A549 (cell line): ENCODE measurements around the gene MED26. TPM values are rescaled to one million over a fixed set of nuclear protein-coding genes. Genes with fewer than 3 reads are reported as not detected.

Source experiments
- ATAC-seq, 2 experiments: fragments of 200-7000 bp in 1 of 2; fragments of >200 bp in 1 of 2; cut with Nextera tagmentation in 1 of 2; cut with Tn5 transposase in 1 of 2; 3 replicates each; pipeline versions ENCODE4 v1.8.0 to v1.9.1; 2018 to 2020; ENCODE audit warnings: mild to moderate bottlenecking in 1 of 2, moderate library complexity in 1 of 2
- CTCF ChIA-PET: fragments of 300-600 bp; sonication (Branson Sonifier 250); formaldehyde crosslinking; extraction: SDS; loops from one replicate; lab custom pipeline; 2021; ENCODE audit warnings: antibody characterized with exemption, inconsistent platforms; lab: Yijun Ruan, JAX
- POLR2A ChIA-PET: fragments of 350-600 bp; formaldehyde crosslinking; extraction: SDS; loops from one replicate; lab custom pipeline; 2021; ENCODE audit warnings: antibody characterized with exemption, inconsistent platforms; lab: Yijun Ruan, JAX
- DNase-seq, 2 experiments: peaks; one replicate each; pipeline versions ENCODE4 v3.0.0 to v3.0.0-alpha.2; 2011 to 2016; ENCODE audit warnings: low read depth in 1 of 2, low spot score in 1 of 2
- FAIRE-seq: peaks from 2 replicates; lab custom pipeline; 2011; peaks lifted over from hg19 to GRCh38; lab: Jason Lieb, UNC
- H3K27ac ChIP-seq, 2 experiments: fragments of >200 bp; sonication (Bioruptor Twin); formaldehyde crosslinking; 3 replicates each; pipeline ENCODE4 v1.5.1; 2016 to 2017
- H3K4me1 ChIP-seq: fragments of >200 bp; sonication (Bioruptor Twin); formaldehyde crosslinking; 3 replicates; pipeline ENCODE4 v1.6.1; 2016
- H3K4me2 ChIP-seq: fragments of >200 bp; sonication (Bioruptor Twin); formaldehyde crosslinking; 3 replicates; pipeline ENCODE4 v1.6.1; 2016
- H3K4me3 ChIP-seq: fragments of >200 bp; sonication (Bioruptor Twin); formaldehyde crosslinking; 3 replicates; pipeline ENCODE4 v1.5.1; 2016
- H3K9me3 ChIP-seq: fragments of >200 bp; sonication (Bioruptor Twin); formaldehyde crosslinking; 3 replicates; pipeline ENCODE4 v1.6.1; 2016
- ATOH8 ChIP-seq: fragments of 250-450 bp; sonication (Bioruptor Pico); IDR thresholded peaks from 2 replicates; pipeline ENCODE4 v1.5.0; 2020; ENCODE audit warnings: low read depth, mild to moderate bottlenecking, moderate library complexity
- BCL3 ChIP-seq: fragments of >200 bp; sonication (Bioruptor Twin); formaldehyde crosslinking; IDR thresholded peaks from 3 replicates; pipeline ENCODE4 v1.6.1; 2016
- CHD2 ChIP-seq: fragments of 150-350 bp; IDR thresholded peaks from 2 replicates; pipeline ENCODE4 v1.6.1; 2014; ENCODE audit warnings: low read length; ENCODE audit not compliant: partially characterized antibody
- EHF ChIP-seq: fragments of 250-450 bp; sonication (Bioruptor Pico); IDR thresholded peaks from 2 replicates; pipeline ENCODE4 v1.5.0; 2020; ENCODE audit warnings: mild to moderate bottlenecking
- EHMT2 ChIP-seq: fragments of 200-600 bp; sonication (generic); IDR thresholded peaks from 2 replicates; pipeline ENCODE4 v1.6.1; 2016; ENCODE audit warnings: antibody characterized with exemption, low read depth, mild to moderate bottlenecking, moderate library complexity
- ESRRA ChIP-seq: fragments of 150-350 bp; IDR thresholded peaks from 2 replicates; pipeline ENCODE4 v1.6.1; 2014; ENCODE audit warnings: mild to moderate bottlenecking, low read length, borderline replicate concordance
- FOXS1 ChIP-seq: fragments of 250-450 bp; sonication (Bioruptor Pico); IDR thresholded peaks from 2 replicates; pipeline ENCODE4 v1.5.0; 2020; ENCODE audit warnings: mild to moderate bottlenecking, moderate library complexity
- HOXA7 ChIP-seq: fragments of 250-450 bp; sonication (Bioruptor Pico); IDR thresholded peaks from 2 replicates; pipeline ENCODE4 v1.5.0; 2020; ENCODE audit warnings: mild to moderate bottlenecking, moderate library complexity
- HOXB13 ChIP-seq: fragments of 250-450 bp; sonication (Bioruptor Pico); IDR thresholded peaks from 2 replicates; pipeline ENCODE4 v1.5.0; 2020; ENCODE audit warnings: low read depth, mild to moderate bottlenecking, moderate library complexity
- HOXB5 ChIP-seq: fragments of 250-450 bp; sonication (Bioruptor Pico); IDR thresholded peaks from 2 replicates; pipeline ENCODE4 v1.5.0; 2020; ENCODE audit warnings: mild to moderate bottlenecking, moderate library complexity
- JUN ChIP-seq, 2 experiments: fragments of >200 bp; sonication (Bioruptor Twin); formaldehyde crosslinking; IDR thresholded peaks; 2 replicates in 1 of 2; 3 replicates in 1 of 2; pipeline ENCODE4 v1.6.1; 2016 to 2017
- JUNB ChIP-seq: fragments of >200 bp; sonication (Bioruptor Twin); formaldehyde crosslinking; IDR thresholded peaks from 2 replicates; pipeline ENCODE4 v1.6.1; 2016
- KDM1A ChIP-seq: fragments of 200-600 bp; sonication (generic); IDR thresholded peaks from 2 replicates; pipeline ENCODE4 v1.6.1; 2016; ENCODE audit warnings: low read depth, mild to moderate bottlenecking
- MAZ ChIP-seq: fragments of 150-350 bp; IDR thresholded peaks from 2 replicates; pipeline ENCODE4 v1.6.1; 2014; ENCODE audit warnings: antibody characterized with exemption, low read depth, low read length, borderline replicate concordance
- MYC ChIP-seq: IDR thresholded peaks from 2 replicates; pipeline ENCODE4 v1.6.1; 2012; ENCODE audit warnings: mild to moderate bottlenecking, inconsistent platforms, low read length, improper control_type of control experiment, borderline replicate concordance
- NR3C1 ChIP-seq: fragments of >200 bp; sonication (Bioruptor Twin); formaldehyde crosslinking; IDR thresholded peaks from 3 replicates; pipeline ENCODE4 v1.6.1; 2017
- PHF8 ChIP-seq: fragments of 200-600 bp; sonication (generic); IDR thresholded peaks from 2 replicates; pipeline ENCODE4 v1.6.1; 2016; ENCODE audit warnings: low read depth, mild to moderate bottlenecking, antibody characterized with exemption, moderate library complexity, borderline replicate concordance
- POLR2AphosphoS2 ChIP-seq: conservative IDR thresholded peaks from 2 replicates; pipeline ENCODE4 v1.6.1; 2012; ENCODE audit warnings: low read length, improper control_type of control experiment, inconsistent platforms
- RAD21 ChIP-seq, 2 experiments: fragments of >200 bp in 1 of 2; sonication (Bioruptor Twin) in 1 of 2; formaldehyde crosslinking in 1 of 2; IDR thresholded peaks in 1 of 2; conservative IDR thresholded peaks in 1 of 2; 2 replicates in 1 of 2; 3 replicates in 1 of 2; pipeline ENCODE4 v1.6.1; 2012 to 2018; ENCODE audit warnings: inconsistent platforms in 1 of 2
- RARB ChIP-seq: fragments of 250-450 bp; sonication (Bioruptor Pico); IDR thresholded peaks from 2 replicates; pipeline ENCODE4 v1.8.0; 2021; ENCODE audit warnings: mild to moderate bottlenecking, moderate library complexity
- TFCP2L1 ChIP-seq: fragments of 250-450 bp; sonication (Bioruptor Pico); IDR thresholded peaks from 2 replicates; pipeline ENCODE4 v1.5.0; 2021; ENCODE audit warnings: mild to moderate bottlenecking
- ZC3H11A ChIP-seq: fragments of 450-650 bp; IDR thresholded peaks from 2 replicates; pipeline ENCODE4 v1.6.1; 2014; ENCODE audit warnings: antibody characterized with exemption, mild to moderate bottlenecking
- WGBS: methylation state at CpG from one replicate; pipeline ENCODE4 v1.1.6; 2017; ENCODE audit errors: missing lambda C conversion rate; 5-methylcytosine and 5-hydroxymethylcytosine counted together
- polyA plus RNA-seq, 4 experiments: library from polyadenylated mRNA; depleted of rRNA in 3 of 4; stranded (reverse); fragments of >200 nt; fragmentation: RNase III in 1 of 4; extraction: RNeasy Plus Mini Kit Qiagen cat#74134 plus additional on column Dnase treatment in 1 of 4; gene quantifications; 2 replicates in 3 of 4; 3 replicates in 1 of 4; pipeline ENCODE4 v1.2.3, GENCODE V29; 2011 to 2017
- TF ChIP-seq, protein P1 (sequence below): fragments of 250-450 bp; sonication (Bioruptor Pico); IDR thresholded peaks from 2 replicates; pipeline ENCODE4 v1.5.0; 2021; ENCODE audit warnings: mild to moderate bottlenecking, moderate library complexity, borderline replicate concordance
- TF ChIP-seq, protein P2 (sequence below): fragments of >200 bp; sonication (Bioruptor Twin); formaldehyde crosslinking; IDR thresholded peaks from 3 replicates; pipeline ENCODE4 v1.5.1; 2016
- TF ChIP-seq, protein P3 (sequence below): IDR thresholded peaks from 2 replicates; pipeline ENCODE4 v1.6.1; 2012

The MED26 gene
- polyA plus RNA-seq, 2 of the 4 experiments (the other 2 are of a cell fraction) = 2.4 to 3.6 TPM

DNA sequence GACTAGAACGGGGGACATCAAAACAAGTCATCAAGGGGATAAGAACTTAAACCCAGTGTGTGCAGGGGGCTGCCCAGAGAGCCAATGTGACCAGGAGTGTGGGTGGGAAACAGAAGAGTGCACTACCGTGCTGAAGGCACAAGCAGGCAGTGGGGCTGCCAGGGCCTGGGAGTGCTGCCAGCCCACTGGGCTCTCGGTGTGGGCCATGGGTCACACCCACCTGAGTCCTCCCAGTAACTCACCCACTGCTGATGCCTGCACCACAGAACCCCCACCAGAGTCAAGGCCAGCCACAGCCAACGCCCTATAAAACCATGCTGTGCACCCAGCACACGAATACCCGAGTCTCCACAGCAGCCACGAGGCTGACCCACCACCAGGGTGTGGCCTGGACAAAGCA is 8.5 kb downstream of the MED26 start:
- DNase-seq (no peak), FAIRE-seq (no peak), ATAC-seq (no peak)
- TF ChIP-seq HOXA7 = no peak
- TF ChIP-seq CHD2 = no peak
- TF ChIP-seq, protein P1, sequence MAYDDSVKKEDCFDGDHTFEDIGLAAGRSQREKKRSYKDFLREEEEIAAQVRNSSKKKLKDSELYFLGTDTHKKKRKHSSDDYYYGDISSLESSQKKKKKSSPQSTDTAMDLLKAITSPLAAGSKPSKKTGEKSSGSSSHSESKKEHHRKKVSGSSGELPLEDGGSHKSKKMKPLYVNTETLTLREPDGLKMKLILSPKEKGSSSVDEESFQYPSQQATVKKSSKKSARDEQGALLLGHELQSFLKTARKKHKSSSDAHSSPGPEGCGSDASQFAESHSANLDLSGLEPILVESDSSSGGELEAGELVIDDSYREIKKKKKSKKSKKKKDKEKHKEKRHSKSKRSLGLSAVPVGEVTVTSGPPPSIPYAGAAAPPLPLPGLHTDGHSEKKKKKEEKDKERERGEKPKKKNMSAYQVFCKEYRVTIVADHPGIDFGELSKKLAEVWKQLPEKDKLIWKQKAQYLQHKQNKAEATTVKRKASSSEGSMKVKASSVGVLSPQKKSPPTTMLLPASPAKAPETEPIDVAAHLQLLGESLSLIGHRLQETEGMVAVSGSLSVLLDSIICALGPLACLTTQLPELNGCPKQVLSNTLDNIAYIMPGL (CRISPR knock-in tag) = no peak
- TF ChIP-seq, protein P2, sequence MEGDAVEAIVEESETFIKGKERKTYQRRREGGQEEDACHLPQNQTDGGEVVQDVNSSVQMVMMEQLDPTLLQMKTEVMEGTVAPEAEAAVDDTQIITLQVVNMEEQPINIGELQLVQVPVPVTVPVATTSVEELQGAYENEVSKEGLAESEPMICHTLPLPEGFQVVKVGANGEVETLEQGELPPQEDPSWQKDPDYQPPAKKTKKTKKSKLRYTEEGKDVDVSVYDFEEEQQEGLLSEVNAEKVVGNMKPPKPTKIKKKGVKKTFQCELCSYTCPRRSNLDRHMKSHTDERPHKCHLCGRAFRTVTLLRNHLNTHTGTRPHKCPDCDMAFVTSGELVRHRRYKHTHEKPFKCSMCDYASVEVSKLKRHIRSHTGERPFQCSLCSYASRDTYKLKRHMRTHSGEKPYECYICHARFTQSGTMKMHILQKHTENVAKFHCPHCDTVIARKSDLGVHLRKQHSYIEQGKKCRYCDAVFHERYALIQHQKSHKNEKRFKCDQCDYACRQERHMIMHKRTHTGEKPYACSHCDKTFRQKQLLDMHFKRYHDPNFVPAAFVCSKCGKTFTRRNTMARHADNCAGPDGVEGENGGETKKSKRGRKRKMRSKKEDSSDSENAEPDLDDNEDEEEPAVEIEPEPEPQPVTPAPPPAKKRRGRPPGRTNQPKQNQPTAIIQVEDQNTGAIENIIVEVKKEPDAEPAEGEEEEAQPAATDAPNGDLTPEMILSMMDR = no peak
- TF ChIP-seq ESRRA = no peak
- no peak for TF ChIP-seq MYC
- no peak for TF ChIP-seq FOXS1 (CRISPR knock-in tag)
- TF ChIP-seq ZC3H11A = no peak
- no peak for TF ChIP-seq HOXB5 (CRISPR knock-in tag)
- Histone ChIP-seq H3K9me3 (no peaks in the 10 kb centered on the region), H3K4me2 (no peak overlapping the region), H3K4me1 (no peaks in the 10 kb centered on the region), H3K4me3 (no peak overlapping the region), H3K27ac (no peak overlapping the region)
- POLR2A ChIA-PET = no interaction called here
- WGBS = 90% methylated on average over 6 of the region's 7 CpGs
- CTCF ChIA-PET = no interaction called here

GRCh38 chr19:16618248-16618647 is 9.8 kb downstream of the MED26 start:
- Histone ChIP-seq H3K27ac (no peak overlapping the region), H3K9me3 (no peaks in the 10 kb centered on the region), H3K4me2 (no peak overlapping the region), H3K4me3 (no peak overlapping the region), H3K4me1 (no peaks in the 10 kb centered on the region)
- WGBS = 95% methylated on average over 6 of the region's 7 CpGs
- ATAC-seq (no peak), DNase-seq (no peak), FAIRE-seq (no peak)
- CTCF ChIA-PET = interaction anchor here (0.9 kb wide), 1 partner anchor 12 kb away, joined by 3 read pairs; no protein-coding TSS in a partner anchor
- TF ChIP-seq PHF8 = no peak
- TF ChIP-seq, protein P3, sequence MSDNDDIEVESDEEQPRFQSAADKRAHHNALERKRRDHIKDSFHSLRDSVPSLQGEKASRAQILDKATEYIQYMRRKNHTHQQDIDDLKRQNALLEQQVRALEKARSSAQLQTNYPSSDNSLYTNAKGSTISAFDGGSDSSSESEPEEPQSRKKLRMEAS = no peak
- no peak for TF ChIP-seq ATOH8 (CRISPR knock-in tag)
- no peak for TF ChIP-seq ZC3H11A
- TF ChIP-seq JUN (IDR thresholded peaks at IDR 0.05) = no peak
- TF ChIP-seq RAD21 (conservative IDR thresholded peaks at IDR 0.05 in 1 of 2, IDR thresholded peaks at IDR 0.05 in 1 of 2) = no peak
- no peak for TF ChIP-seq MAZ
- TF ChIP-seq HOXB13 (CRISPR knock-in tag) = no peak
- no peak for TF ChIP-seq EHF (CRISPR knock-in tag)
- no peak for TF ChIP-seq JUNB
- no peak for TF ChIP-seq KDM1A
- TF ChIP-seq EHMT2 = no peak
- TF ChIP-seq NR3C1 = no peak
- TF ChIP-seq TFCP2L1 (CRISPR knock-in tag) = no peak
- TF ChIP-seq RARB (CRISPR knock-in tag) = no peak
- TF ChIP-seq POLR2AphosphoS2 = no peak
- no peak for TF ChIP-seq BCL3
- POLR2A ChIA-PET = interaction anchor here (0.8 kb wide), 1 partner anchor 10 kb away, joined by 4 read pairs; the partner anchor contains the start of gene MED26
